Suppressor macrophage treated with lipopolysaccharide for 1 hour (primary cell): ENCODE measurements around the gene AHCYL2.
A peak's percentile ranks its signal among the peaks of the same experiment; 100 is the strongest.
"Not testable (repeated sequence)": the region's sequence is repeated elsewhere in the genome, so short reads cannot be mapped to it uniquely, and the experiment has no call there.

Source experiments
- DNase-seq, 3 donors: peaks; one replicate each; pipeline ENCODE4 v3.0.0-alpha.2; 2020 to 2022

The AHCYL2 gene

DNA sequence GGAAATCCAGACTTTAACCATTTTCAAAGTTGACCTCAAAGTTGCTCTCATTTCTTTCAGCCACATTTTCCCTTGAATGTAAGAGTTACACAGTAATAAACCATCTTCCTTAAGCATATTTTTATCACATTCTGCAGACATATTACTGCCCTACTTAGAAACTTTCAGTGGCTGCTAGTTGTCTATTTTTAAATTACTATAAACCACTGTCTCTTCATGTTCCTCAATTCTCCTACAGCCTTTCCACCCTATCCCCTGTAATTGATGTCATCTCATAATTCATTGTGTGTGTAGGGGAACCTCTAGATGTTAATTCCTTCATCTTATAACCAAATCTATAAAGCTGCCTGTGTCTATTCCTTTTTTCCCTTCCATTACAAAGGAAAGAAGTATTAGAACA, 131.3 kb downstream of the AHCYL2 start:
- peak in 1 of 3 donors; percentile 15 for DNase-seq

DNA sequence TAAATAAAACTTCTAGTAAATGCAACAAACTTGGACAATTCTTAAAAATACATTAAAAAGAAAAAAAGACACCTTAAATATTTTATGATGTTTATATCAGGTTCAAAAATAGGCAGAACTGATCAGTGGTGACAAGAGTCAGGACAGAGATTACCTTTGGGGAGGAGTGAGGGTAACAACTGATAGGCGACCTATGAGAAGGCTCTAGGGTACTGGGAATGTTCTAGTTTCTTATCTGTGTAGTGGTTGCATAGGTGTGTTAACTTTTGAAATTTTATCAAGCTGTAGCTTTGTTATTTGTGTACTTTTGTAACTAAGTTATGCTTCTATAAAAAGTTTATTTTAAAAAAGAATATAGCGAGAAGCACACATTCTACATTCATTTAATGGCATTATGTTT, 134.3 kb downstream of the AHCYL2 start:
- no peak for DNase-seq

DNA sequence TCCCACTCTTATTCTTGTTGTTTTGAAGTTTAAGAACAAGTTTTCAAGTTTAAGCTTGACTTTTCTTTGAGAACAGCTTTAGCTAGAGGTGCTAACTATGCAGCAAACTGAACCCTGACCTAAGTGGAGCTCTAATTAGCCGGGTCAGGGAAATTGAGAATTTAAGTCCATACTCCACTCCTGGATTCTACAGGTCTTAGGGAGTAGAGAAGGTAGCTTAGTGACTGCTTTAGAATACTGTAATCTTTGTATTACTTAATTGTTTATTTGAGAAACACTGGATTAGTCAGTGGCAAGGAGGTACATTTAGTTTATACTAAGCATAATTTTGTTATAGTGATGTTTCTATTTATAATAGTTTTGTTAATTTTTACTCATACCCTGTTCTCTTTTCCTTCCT, 134.8 kb downstream of the AHCYL2 start:
- DNase-seq = no peak

DNA sequence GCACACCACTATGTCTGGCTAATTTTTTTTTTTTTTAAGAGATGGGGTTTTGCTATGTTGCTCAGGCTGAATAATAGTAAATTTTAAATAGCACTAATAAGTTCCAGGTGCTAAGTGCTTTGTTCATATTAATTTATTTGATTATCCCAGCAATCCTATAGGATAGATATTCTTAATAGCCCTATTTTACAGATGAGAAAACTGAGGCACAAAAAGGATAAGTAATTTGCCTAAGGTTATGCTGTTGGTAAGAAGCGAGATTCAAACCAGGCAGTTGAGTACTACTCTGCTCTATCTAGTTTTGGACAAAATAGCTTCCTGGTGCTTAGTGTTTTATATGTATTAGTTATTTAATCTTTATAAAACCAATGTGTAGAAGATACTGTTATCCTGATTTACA, 136.9 kb downstream of the AHCYL2 start:
- DNase-seq = no peak

DNA sequence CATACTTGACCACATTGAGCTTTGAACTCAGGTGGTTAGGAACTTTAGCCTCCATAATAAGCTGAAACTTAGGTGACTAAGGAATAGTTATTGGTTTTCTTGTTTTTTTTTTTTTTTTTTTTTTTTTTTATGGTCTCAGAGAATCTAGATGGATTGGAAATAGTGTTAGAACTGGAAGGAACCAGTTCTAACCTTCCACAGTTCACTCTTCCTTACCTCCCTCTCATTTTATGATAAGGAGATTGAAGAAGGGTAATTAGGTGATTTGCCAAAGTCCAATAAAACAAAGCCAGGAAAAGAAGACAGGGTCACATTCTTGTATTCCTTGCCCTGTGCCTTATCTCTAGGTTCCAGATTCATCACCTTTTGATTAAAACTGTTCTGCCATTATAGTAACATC, 137.7 kb downstream of the AHCYL2 start:
- DNase-seq = no peak

DNA sequence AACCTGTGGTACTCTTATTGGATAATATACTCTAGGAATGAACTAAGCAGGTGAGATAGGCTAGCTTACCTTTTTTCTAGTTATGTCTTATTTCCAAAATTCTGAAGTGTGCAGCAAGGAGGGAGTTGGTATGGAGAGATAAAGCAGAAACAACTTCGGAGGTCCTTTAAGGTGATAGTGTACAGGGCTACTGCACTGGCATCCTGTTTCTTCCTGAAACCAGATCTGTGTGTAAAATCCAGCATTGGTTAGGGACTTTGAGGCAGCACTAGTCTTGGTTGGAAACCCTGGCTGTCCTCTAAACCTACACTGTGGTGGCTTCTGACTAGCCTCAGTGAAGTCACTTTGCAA, 142.5 kb downstream of the AHCYL2 start:
- DNase-seq = no peak

DNA sequence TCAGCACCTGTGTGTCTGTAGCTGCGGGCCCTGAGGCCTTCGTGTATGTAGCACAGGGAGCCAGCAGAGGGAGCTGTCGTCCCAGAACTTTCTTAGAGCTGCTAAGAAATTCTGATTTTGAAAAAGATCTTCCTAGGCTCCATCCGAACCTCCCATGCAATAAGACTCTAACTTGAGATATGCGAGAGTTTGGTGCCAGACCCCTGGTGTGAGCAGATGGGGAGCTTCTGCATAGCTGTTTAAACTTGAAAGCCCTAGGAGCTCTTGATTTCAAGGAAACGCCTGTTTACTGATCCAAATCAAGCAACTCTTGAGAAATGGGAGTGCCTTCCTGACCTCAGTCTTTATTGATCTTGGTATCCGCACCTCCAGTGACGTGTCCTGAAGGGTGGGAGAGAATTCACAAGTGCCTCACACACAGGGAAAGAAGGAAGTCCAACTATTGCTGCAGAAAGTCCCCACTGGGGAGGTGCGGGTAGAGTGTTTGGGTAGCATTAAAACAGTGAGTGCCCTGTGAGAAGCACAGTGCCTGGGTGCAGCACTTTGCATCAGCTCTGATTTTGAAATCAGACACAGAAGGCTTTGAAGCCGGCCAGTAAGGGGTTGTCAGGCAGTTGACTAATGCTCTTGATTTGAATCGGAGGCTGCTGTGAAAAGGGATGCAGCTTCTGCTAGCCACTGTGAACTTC, 143.0 kb downstream of the AHCYL2 start:
- DNase-seq = peak; percentile 85 to 91 (median 87)

DNA sequence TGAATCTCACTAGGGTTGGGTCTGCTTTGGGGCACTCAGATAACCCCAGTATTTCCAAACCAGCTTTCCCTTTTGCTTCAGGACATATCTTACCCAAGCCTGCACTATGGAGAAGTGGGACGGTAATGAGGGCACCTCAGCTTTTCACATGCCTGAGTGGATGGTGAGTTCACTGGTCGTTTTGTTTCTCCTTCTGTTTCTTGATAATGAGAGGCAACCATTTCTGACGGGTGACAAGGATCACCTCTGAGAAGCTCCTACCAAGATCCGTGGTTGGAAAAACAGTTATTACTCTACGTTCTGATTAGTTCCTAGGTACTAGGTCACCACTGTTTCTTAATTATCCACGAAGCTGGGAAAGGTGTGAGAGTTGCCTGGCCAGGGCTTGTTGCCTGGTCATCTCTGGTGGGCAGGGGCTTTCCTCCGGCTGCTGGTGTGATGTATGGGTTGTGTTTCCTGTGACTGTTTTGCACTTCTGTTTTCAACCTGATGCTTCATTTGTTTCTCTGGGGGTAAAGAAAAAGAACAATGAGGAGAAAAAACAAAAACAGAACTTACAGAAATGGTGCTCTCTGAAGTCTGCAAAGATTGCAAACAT, 143.7 kb downstream of the AHCYL2 start:
- DNase-seq = peak; percentile 58 to 70 (median 68)

DNA sequence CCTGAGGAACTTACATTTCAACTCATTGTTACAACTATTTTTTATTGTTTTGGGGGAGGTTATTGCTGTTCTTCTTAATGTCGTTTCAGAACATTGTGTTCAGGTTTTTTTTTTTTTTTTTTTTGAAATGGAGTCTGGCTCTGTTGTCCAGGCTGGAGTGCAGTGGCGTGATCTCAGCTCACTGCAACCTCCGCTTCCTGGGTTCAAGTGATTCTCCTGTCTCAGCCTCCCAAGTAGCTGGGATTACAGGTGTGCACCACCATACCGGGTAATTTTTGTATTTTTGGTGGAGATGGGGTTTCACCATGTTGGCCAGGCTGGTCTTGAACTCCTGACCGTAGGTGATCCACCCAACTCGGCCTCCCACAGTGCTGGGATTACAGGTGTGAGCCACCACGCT, 144.6 kb downstream of the AHCYL2 start:
- not testable (repeated sequence) for DNase-seq

DNA sequence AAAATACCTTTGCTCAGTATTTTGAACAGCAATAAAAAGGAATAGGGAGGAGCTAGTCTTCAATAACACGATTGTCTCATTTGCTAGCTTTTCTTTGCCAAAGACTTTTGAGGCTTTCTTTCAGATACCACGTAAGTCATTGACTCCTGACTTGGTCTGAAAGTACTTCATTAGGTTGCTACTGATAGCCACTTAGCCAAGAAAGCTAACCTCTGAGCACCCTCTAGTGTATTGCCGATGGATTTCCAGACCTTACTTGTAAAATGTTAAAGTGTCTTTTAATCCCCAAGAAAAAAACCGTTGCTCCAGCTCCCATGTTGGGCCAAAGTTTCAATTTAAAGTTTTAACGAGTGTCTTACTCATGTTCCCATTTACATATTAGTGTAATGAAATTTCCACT, 146.0 kb downstream of the AHCYL2 start:
- no peak for DNase-seq

DNA sequence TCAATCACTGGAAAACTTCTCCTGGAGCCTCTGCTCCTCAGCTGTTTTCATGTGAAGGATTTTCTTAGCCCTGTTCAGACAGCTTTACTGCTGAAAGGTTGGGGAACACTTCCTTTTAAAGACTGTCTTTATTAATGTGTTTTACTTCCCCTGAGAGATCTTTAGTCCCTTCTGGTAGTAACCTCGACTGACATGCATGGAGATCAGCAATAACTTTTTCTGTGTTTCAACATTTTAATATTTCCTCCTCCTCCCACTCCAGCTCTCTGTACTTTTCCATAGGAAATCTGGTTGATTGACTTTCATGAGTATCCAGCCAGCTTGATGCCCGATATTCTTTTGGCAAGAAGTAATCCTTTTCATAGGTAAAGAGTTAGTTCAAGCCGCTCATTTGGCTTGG, 146.7 kb downstream of the AHCYL2 start:
- DNase-seq = peak; percentile 17 to 32 (median 19)

DNA sequence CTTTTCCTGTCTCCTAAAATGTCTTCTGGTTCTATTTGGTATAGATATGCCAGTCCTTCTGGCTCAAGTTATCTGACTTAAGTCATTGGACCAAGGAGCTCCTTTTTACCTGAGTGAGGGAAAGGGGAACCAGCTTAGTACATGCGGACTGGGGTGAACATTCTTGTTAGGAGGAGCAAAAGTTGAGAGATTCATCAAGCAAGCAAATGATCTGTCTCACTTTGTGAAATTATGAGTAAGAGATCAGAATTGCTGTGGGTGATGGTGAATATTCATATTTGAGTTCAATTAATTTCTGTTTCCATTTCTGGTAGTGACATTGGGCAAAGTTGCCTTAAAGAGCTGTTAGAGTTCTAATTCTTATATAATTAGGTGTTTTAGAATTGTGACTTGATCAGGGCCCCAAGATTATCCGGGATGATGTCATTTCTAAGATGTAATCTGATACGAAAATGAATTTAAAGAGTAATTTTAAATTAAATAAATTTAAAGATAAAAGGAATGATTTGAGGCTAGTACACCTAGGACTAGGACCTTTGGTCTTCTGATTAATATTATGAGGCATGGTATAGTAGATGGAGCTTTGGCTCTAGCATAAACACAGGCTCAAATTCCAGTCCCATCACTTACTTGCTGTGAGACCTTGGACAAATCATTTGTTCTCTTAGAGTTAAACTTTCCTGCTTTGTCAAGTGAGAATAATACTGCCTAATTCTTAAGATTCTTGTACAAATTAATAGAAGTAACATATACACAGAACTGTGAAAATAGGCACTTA, 149.0 kb downstream of the AHCYL2 start:
- no peak for DNase-seq

DNA sequence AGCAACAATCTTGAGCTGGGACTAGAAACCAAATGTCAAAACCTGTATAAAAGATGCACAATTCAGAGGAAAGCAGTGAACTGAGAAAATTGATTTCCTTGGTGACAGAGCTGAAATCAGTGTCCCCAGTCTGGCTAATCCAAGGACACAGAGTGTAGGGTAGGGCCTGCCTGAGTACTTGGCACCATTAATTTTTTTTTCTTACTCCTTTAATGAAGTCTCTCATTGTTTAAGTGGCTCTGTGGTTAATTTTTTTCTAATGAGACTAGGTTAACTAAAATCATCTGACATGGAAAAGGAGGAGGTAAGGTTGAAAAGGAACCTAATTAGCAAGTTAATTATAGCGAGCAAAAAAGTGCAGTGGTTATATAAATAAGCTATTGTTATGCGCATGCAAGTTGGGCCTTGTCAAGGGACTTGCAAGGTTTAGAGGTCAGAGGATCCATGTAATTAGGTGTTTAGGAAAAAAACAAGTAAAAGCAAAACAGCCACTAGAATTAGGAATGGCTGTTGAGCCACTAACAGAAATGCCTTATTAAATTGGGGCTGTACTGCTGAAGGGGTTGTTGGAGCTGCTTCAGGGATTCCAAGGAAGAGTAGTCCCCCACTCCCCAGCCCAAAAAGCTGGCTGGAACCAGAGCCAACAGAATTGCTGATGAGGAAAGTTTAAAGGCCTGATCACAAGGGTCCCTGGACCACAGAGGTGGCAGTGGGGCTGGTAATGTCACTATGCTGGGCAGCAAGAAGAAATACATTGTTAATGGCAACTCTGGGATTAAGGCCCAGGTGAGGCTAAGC, 150.5 kb downstream of the AHCYL2 start:
- no peak for DNase-seq

DNA sequence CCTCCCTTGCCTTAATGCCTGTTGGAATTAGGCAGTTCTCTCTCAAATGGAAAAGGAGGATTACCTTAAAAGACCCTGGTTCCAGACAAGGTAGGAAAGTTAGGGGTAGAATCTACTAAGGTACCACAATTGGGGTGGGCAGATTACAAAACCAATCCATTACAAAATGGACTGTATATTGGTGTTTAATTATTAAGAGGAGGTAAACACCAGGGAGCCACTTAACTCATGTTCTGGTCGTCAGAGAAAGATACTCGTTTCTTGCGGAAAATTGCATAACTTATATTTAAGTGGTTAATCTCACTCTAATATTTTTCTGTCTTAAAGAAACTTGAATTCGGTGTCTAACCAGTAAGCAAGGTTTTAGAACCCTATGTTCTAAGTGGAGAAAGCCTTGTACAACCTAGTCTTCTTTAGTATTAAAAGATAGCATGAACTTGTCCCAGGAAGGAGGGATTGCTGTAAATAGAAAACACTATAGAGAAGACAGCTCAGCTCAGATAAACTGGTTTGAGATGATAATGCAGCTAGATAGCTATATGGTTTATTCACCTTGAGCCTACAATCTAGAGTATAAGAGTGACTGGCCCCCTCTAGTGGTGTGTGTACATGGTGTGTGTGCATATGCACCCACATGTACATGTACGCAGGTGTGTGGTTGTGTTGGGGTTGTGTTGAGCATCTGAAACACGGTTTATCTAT, 151.4 kb downstream of the AHCYL2 start:
- peak; percentile 50 to 72 (median 55) for DNase-seq

DNA sequence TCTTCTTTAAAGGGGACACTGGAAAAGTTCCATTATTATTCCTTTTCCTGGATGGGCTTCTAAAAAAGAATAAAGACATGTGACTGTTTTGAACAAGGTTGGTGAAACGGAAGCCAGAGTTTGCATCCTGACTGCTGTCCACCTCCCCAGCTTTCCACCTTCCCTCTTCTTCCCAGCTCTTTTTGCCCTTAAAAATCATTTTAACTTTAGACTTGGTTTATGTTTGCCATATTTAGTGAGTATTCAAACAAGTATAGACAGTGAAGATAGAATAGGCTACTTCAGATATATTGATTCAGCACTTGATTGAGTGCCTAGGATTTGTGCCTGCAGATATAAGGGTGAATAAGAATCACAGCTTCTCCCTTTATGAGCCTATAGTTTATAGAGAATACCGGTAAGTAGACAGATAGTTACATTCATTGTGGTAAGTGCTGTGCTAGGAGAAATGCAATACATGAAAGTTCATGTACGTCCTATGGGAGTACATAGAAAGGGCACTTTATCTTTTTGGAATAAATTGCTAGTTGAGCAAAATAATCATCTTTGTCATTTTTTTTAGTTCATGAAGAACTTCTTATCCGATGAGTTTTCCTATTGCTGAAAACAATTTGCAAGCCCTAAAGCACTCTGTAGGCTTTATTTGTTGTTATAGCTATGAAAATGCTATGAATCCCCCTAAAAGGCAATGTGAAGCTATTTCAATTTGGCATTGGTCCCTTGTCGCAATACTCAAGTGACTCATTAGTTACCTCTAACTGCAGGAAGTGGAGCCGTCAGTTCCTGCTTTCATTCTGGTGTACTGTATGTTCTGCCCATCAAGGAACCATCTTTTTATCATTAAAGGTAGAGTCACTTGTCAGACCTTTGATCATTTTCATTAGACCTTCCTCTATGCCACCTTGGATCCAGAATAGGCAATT, 152.2 kb downstream of the AHCYL2 start:
- DNase-seq = peak; percentile 27 to 49 (median 49)

DNA sequence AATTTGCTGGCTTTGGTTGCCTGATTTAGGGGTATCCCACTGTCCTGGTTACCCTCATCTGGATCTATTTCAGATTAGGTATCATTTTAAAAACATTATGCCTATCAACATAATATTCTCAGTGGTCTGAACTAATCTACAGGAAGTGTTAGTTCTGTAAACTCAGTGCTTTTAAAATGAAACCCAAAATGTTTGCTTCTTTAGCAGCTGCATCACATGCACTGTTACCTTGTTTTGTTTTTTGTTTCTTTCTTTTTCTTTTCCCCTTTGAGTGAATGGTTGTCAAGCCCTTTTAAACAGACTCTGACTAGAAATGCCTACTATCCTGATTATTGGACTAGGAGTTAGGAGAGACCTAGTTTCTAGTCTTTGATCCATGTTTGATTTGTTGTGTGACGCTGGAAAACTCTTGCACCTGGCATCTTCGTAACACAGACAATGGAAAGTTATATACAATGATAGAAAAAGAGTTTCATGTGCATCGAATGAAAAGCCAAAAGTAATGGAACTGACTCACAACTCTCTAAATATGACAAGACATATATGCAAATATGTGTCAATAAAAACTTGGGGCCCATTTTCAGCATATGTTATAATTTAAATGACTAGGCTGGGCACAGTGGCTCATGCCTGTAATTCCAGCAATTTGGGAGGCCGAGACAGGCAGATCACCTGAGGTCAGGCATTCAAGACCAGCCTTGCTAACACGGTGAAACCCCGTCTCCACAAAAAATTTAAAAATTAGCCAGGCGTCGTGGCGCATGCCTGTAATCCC, 157.1 kb downstream of the AHCYL2 start:
- no peak for DNase-seq

DNA sequence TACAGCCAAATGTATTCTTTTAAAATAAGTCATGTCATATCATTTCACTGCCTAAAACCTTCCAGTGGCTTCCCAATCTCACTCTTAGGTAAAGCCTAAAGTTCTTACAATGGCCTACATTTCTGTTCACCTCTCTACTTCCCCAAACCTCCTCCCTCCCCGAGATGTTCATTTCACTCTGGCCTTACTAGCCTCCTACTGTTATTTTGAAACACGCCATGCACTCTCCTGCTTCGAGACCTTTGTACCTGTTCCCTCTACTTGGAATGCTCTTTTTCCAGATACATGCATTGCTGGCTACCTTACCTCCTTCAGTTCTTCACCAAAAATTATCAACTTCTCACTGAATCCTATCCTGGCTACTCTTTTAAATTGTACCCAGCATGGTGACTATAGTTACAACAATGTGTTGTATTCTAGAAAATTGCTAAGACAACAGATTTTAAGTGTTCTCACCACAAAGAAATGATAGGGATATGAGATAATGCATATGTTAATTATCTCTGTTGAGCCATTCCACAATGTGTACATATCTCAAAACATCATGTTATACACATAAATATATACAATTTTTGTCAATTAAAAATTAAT, 158.8 kb downstream of the AHCYL2 start:
- DNase-seq = no peak

DNA sequence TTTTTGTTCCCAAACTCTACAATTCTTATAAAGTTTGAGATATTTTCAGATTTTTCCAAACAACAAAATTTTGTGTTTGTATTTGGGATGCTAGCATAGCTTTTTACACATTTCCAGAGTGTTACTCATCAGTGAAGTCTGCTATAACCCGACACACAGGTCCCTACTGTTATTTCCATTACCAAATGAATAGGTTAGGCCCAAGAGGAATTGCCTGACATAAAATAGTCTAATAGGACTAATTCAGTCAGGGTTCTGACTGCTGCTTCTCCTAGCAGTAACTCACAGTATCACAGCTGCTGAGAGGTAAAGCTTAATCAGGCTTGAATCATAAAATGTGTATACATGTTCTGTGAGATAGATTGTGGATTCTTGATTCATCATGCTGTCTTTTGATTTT, 160.3 kb downstream of the AHCYL2 start:
- DNase-seq = no peak

DNA sequence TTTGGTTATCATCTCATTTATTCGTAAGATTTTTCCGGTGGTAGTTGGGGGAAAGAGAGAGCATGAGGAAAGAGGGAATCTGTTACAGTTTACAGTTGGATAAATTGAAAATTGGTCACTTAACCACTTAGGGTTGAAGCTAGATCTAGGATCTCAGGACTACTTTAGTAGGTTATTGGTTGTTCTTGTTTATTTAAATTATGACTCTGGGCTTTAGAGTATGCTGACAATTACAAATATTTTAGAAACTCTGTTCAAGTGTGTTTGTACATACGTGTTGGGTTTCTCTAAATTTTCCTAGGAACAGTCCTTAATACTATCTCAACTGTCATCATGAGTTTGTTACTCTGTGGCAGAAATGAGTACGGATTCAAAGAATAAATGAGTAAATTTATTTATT, 160.8 kb downstream of the AHCYL2 start:
- DNase-seq = no peak

DNA sequence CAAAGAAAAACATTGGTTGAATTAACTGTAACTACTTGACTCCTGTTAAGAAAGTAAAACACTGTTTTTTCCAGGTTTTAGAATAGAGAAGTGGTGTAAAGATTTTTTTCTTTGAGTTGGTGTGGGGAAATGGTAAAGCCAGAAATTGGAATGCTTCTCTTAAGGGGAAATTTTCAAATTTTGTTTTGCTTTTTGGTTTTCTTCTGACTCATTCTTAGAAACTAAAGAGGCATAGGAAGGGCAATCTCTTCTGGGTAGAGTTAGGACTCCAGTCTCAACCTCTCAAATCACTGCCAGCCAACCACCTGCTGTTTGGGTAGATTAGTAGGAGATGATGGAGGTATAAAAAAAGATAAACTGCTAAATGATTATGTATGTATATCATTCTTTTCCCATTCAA, 161.7 kb downstream of the AHCYL2 start:
- peak; percentile 13 to 63 (median 54) for DNase-seq
